OCI-LY3 (cell line): ENCODE measurements around the gene JAZF1.

Source experiments
- H2AFZ ChIP-seq: fragments of 200-600, 300-600 bp; shearing (Covaris generic); 2 replicates; pipeline ENCODE4 v1.6.0; 2014; ENCODE audit warnings: antibody characterized with exemption, low read depth, low read length
- H3K27ac ChIP-seq: fragments of 200-600, 300-600 bp; sonication (generic); 2 replicates; pipeline ENCODE4 v1.5.1; 2014; ENCODE audit warnings: mild to moderate bottlenecking, low read length, moderate library complexity, mixed read lengths
- H3K27me3 ChIP-seq: fragments of 200-600, 300-600 bp; sonication (generic); 2 replicates; pipeline ENCODE4 v1.6.1; 2014; ENCODE audit warnings: low read depth, low read length, mixed read lengths
- H3K36me3 ChIP-seq: fragments of 200-600, 300-600 bp; sonication (generic); replicated peaks from 2 replicates; pipeline ENCODE3; 2014; ENCODE audit warnings: low read depth, low read length, mixed read lengths
- H3K4me1 ChIP-seq: fragments of 300-600, 200-600 bp; sonication (generic); 2 replicates; pipeline ENCODE4 v1.6.1; 2014; ENCODE audit warnings: low read length, mixed read lengths
- H3K4me2 ChIP-seq: fragments of 200-600, 300-600 bp; sonication (generic); 2 replicates; pipeline ENCODE4 v1.6.1; 2014; ENCODE audit warnings: low read length, mixed read lengths
- H3K4me3 ChIP-seq: fragments of 300-600, 200-600 bp; sonication (generic); 2 replicates; pipeline ENCODE4 v1.5.1; 2014; ENCODE audit warnings: antibody characterized with exemption, mild to moderate bottlenecking, low read length, moderate library complexity
- H3K79me2 ChIP-seq: fragments of 300-600, 200-600 bp; shearing (Covaris generic); 2 replicates; pipeline ENCODE4 v1.6.1; 2014; ENCODE audit warnings: mild to moderate bottlenecking, low read length, mixed read lengths
- H3K9ac ChIP-seq: fragments of 300-600, 200-600 bp; shearing (Covaris generic); 2 replicates; pipeline ENCODE4 v1.6.0; 2014; ENCODE audit warnings: mild to moderate bottlenecking, low read length, moderate library complexity
- H3K9me3 ChIP-seq: fragments of 200-600, 300-600 bp; shearing (Covaris generic); 2 replicates; pipeline ENCODE4 v1.6.1; 2014; ENCODE audit warnings: low read length, mixed read lengths; ENCODE audit not compliant: insufficient read depth
- H4K20me1 ChIP-seq: fragments of 200-600, 300-600 bp; sonication (generic); 2 replicates; pipeline ENCODE4 v1.6.1; 2016; ENCODE audit warnings: low read length, mixed read lengths; ENCODE audit not compliant: insufficient read depth
- EZH2phosphoT487 ChIP-seq: fragments of 200-600 bp; shearing (Covaris generic); IDR thresholded peaks from 2 replicates; pipeline ENCODE4 v1.6.1; 2018; ENCODE audit warnings: antibody characterized with exemption, mixed run types, low read depth
- TF ChIP-seq, protein P1 (sequence below): fragments of 200-600, 300-600 bp; sonication (generic); IDR thresholded peaks from 2 replicates; pipeline ENCODE4 v1.5.1; 2014; ENCODE audit warnings: antibody characterized with exemption, low read length, low read depth

Gene JAZF1

DNA sequence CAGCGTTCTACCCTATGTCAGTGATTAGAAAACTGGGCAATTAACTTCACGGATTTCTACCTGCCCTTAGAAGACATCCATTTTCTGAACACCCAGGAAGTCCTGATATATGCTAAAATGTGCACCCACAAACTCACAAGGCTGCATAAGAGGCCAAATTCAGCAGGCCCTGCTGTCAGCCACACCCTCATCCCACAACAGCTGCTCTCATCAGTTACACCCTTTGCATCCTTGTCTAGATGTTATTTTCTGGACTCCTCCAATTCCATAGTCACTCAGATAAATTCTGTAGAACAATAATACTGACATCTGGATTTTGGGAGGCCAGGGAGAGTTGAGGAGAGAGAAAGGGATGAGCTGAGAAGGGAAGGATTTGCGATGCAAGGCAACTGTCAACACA, 231.7 kb downstream of the JAZF1 start:
- no peaks in the 10 kb centered on the region for H3K79me2 ChIP-seq
- H3K4me3 ChIP-seq = no peak overlapping the region
- no peak overlapping the region for H3K27ac ChIP-seq
- H3K9ac ChIP-seq = no peak overlapping the region
- no peaks in the 10 kb centered on the region for H3K4me1 ChIP-seq
- H3K4me2 ChIP-seq = no peak overlapping the region
- H3K27me3 ChIP-seq = no peaks in the 10 kb centered on the region
- H2AFZ ChIP-seq = no peak overlapping the region
- no peaks in the 10 kb centered on the region for H4K20me1 ChIP-seq
- no peak for TF ChIP-seq EZH2phosphoT487
- TF ChIP-seq, protein P1, sequence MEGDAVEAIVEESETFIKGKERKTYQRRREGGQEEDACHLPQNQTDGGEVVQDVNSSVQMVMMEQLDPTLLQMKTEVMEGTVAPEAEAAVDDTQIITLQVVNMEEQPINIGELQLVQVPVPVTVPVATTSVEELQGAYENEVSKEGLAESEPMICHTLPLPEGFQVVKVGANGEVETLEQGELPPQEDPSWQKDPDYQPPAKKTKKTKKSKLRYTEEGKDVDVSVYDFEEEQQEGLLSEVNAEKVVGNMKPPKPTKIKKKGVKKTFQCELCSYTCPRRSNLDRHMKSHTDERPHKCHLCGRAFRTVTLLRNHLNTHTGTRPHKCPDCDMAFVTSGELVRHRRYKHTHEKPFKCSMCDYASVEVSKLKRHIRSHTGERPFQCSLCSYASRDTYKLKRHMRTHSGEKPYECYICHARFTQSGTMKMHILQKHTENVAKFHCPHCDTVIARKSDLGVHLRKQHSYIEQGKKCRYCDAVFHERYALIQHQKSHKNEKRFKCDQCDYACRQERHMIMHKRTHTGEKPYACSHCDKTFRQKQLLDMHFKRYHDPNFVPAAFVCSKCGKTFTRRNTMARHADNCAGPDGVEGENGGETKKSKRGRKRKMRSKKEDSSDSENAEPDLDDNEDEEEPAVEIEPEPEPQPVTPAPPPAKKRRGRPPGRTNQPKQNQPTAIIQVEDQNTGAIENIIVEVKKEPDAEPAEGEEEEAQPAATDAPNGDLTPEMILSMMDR = no peak
- no peaks in the 10 kb centered on the region for H3K9me3 ChIP-seq
- no peaks in the 10 kb centered on the region for H3K36me3 ChIP-seq

DNA sequence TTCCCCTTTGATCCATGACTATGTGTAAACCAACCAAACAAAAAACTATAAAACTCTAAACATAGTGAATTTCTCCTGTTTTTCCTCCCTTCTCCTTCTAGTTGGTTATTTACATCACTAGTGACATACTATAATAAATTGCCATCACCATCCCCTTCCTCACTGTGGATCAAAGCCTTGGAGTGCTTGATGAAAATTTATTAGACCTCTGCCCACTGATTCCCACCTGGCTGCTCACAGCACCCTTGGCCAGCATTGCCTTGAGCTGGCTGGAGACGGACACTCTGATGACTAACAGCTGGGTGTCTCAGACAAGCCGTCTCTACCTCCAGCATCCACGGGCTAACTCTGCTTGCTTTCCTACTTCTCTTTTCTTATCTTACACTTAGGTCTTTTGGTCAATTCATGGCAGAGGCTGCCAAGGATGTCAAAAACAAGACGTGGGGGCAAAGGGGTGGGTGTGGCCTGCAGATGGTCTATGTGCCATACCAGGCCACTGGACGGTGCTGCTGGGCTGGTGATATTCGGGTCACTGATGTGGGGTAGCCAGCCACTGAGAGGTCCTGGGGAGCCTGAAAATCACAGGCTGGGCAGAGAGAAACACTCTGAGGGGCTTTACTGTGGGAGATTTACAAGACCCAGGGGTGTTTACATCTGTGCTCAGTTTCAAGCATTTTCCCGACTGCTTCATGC, 232.9 kb downstream of the JAZF1 start:
- no peak overlapping the region for H3K4me3 ChIP-seq
- no peaks in the 10 kb centered on the region for H3K4me1 ChIP-seq
- no peak overlapping the region for H3K4me2 ChIP-seq
- no peak for TF ChIP-seq EZH2phosphoT487
- TF ChIP-seq, protein P1 = no peak
- H3K27ac ChIP-seq = no peak overlapping the region
- H3K9me3 ChIP-seq = no peaks in the 10 kb centered on the region
- no peaks in the 10 kb centered on the region for H3K27me3 ChIP-seq
- H3K79me2 ChIP-seq = no peaks in the 10 kb centered on the region
- no peak overlapping the region for H2AFZ ChIP-seq
- no peaks in the 10 kb centered on the region for H3K36me3 ChIP-seq
- no peak overlapping the region for H3K9ac ChIP-seq
- no peaks in the 10 kb centered on the region for H4K20me1 ChIP-seq

DNA sequence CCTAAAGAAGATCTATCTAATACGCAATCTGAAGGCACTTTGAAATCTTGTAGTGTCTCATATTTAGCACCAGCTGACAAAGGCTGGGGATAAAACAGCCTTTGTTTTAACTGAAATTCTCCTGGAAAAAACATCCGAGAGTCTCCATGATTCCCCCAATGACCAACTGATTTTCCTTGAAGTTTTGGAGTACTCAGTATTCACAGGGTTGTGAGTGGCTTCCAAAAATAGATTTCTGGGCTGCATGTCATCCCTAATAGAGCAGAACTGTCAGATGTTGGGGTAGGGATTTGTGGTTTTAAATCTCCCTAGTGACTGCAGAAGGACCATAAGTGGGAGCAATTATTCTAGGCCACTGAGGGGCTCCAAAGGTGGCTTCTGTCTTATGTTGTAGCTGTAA, 234.2 kb downstream of the JAZF1 start:
- H4K20me1 ChIP-seq = no peaks in the 10 kb centered on the region
- TF ChIP-seq, protein P1 = no peak
- no peak for TF ChIP-seq EZH2phosphoT487
- H3K9me3 ChIP-seq = no peaks in the 10 kb centered on the region
- H3K79me2 ChIP-seq = no peaks in the 10 kb centered on the region
- H3K27ac ChIP-seq = no peak overlapping the region
- H3K4me2 ChIP-seq = no peak overlapping the region
- no peak overlapping the region for H2AFZ ChIP-seq
- no peak overlapping the region for H3K9ac ChIP-seq
- no peaks in the 10 kb centered on the region for H3K36me3 ChIP-seq
- H3K27me3 ChIP-seq = no peaks in the 10 kb centered on the region
- H3K4me3 ChIP-seq = no peak overlapping the region
- H3K4me1 ChIP-seq = no peaks in the 10 kb centered on the region

DNA sequence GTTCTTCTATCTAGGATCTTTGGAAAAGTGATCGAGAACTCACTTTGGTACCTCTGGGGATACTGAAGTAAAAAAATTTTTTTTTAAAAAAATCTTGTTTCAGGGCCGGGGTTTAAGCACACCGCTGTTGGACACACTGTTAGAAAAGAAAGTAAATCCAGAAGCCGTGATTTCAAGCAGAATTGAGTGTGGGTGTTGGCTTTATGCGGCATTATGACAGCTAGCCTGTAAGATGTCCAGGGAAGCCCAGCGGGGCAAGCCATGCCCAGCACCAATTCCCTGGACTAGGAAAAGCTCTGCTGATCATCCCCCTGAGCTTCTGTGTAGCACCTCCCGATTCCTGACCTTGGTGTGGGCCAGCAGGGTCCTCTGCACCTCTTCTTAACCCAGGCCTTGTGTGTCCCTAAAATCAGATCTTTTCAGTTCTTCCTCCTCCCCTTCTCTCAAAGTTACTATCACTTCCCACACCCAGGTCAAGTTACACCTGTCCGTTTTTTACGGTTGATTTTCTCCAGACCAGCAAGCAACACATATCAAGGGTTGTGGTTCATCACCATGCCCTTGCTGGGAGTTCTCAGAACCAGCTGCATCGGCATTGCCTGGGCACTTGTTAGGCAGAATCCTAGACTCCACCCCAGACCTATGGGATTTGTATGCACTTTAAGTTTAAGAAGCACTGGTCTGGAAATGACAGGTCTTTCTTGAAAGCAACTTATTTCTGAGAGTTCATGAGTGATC, 235.4 kb downstream of the JAZF1 start:
- no peak for TF ChIP-seq EZH2phosphoT487
- TF ChIP-seq, protein P1 = no peak
- Histone ChIP-seq H3K4me3 (no peak overlapping the region), H4K20me1 (no peaks in the 10 kb centered on the region), H3K9ac (no peak overlapping the region), H3K79me2 (no peaks in the 10 kb centered on the region), H3K36me3 (no peaks in the 10 kb centered on the region), H3K4me1 (no peaks in the 10 kb centered on the region), H3K27ac (no peak overlapping the region), H3K9me3 (no peaks in the 10 kb centered on the region), H3K4me2 (no peak overlapping the region), H2AFZ (no peak overlapping the region), H3K27me3 (no peaks in the 10 kb centered on the region)
